SU-DHL-6 (cell line): ENCODE results near the gene ACTL10.

Experiments used
- H2AFZ ChIP-seq: fragments of 200-600 bp; sonication (generic); 2 replicates; pipeline ENCODE4 v1.6.1; 2014; ENCODE audit warnings: low read depth, mild to moderate bottlenecking, moderate library complexity, mixed read lengths, antibody characterized with exemption, low read length; ENCODE audit not compliant: severe bottlenecking
- H3F3A ChIP-seq: fragments of 200-600 bp; shearing (Covaris generic); 2 replicates; pipeline ENCODE4 v1.6.0; 2016; ENCODE audit warnings: antibody characterized with exemption, mild to moderate bottlenecking; ENCODE audit not compliant: insufficient read depth
- H3K27ac ChIP-seq: fragments of 200-600 bp; sonication (generic); 2 replicates; pipeline ENCODE4 v1.5.1; 2016; ENCODE audit warnings: low read depth, mild to moderate bottlenecking, low read length, moderate library complexity, mixed read lengths
- H3K27me3 ChIP-seq: fragments of 200-600 bp; sonication (generic), shearing (Covaris generic); 2 replicates; pipeline ENCODE4 v1.6.0; 2014; ENCODE audit warnings: mild to moderate bottlenecking, low read length
- H3K36me3 ChIP-seq: fragments of 200-600 bp; sonication (generic); 2 replicates; pipeline ENCODE4 v1.6.1; 2014; ENCODE audit warnings: mild to moderate bottlenecking, low read length, mixed read lengths
- H3K4me2 ChIP-seq: fragments of 300-600, 200-600 bp; shearing (Covaris generic), sonication (generic); 2 replicates; pipeline ENCODE4 v1.6.0; 2014; ENCODE audit warnings: low read length, low read depth, mild to moderate bottlenecking; ENCODE audit not compliant: poor library complexity, severe bottlenecking
- H3K4me3 ChIP-seq: fragments of 200-600 bp; sonication (generic); 2 replicates; pipeline ENCODE4 v1.5.1; 2014; ENCODE audit warnings: antibody characterized with exemption, low read length, mild to moderate bottlenecking, mixed read lengths; ENCODE audit not compliant: insufficient read depth, poor library complexity, severe bottlenecking
- H3K79me2 ChIP-seq: fragments of 200-600 bp; sonication (generic); 2 replicates; pipeline ENCODE4 v1.6.1; 2014; ENCODE audit warnings: mild to moderate bottlenecking, low read length, moderate library complexity; ENCODE audit not compliant: insufficient read depth
- H3K9ac ChIP-seq: fragments of 200-600 bp; sonication (generic); 2 replicates; pipeline ENCODE4 v1.7.0; 2014; ENCODE audit warnings: mild to moderate bottlenecking, low read length
- H3K9me2 ChIP-seq: fragments of 200-600 bp; sonication (generic); replicated peaks from 2 replicates; pipeline ENCODE4 v1.6.1; 2014; ENCODE audit warnings: low read length; ENCODE audit not compliant: insufficient read depth
- H3K9me3 ChIP-seq: fragments of 200-600 bp; sonication (generic); 2 replicates; pipeline ENCODE4 v1.6.1; 2014; ENCODE audit warnings: low read length, mixed read lengths; ENCODE audit not compliant: insufficient read depth
- H4K20me1 ChIP-seq: fragments of 200-600 bp; sonication (generic); 2 replicates; pipeline ENCODE4 v1.6.1; 2014; ENCODE audit warnings: low read depth, mild to moderate bottlenecking, antibody characterized with exemption, low read length, moderate library complexity, mixed read lengths
- CTCF ChIP-seq: fragments of 200-600 bp; sonication (generic); IDR thresholded peaks from one replicate; pipeline ENCODE4 v1.5.1; 2017; ENCODE audit warnings: antibody characterized with exemption, mild to moderate bottlenecking, low read length, moderate library complexity; ENCODE audit not compliant: insufficient read depth, poor library complexity, severe bottlenecking
- EZH2phosphoT487 ChIP-seq: fragments of 200-600 bp; sonication (generic), shearing (Covaris generic); conservative IDR thresholded peaks from 2 replicates; pipeline ENCODE4 v1.6.1; 2018; ENCODE audit warnings: mild to moderate bottlenecking, antibody characterized with exemption, low read length, moderate library complexity, mixed read lengths

Gene ACTL10

DNA sequence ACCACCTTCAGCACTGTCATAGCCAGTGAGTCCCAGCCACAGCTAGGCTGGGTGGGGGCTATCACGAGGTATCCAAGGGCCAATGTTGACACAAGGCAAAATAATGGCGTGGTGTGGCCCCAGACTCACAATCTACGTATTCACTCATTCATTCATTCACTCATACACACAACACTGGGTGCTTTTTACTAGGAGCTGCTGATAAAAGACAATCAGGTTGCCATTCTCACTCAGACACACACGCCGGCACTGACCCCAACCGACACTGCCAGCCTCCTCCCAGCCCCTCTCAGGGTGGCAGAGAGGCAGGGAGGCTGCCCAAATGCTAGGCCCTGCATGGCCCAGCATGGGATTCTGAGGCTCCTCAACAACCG, 6.1 kb upstream of the ACTL10 start:
- Histone ChIP-seq H3F3A (peaks cover 4% of the 10 kb centered on the region; the same call in 1 of the 2 replicates), H3K27ac (no peak overlapping the region), H4K20me1 (no peaks in the 10 kb centered on the region), H3K9me2 (no peaks in the 10 kb centered on the region), H3K4me3 (no peak overlapping the region), H3K9me3 (no peaks in the 10 kb centered on the region), H3K79me2 (peaks cover 8% of the 10 kb centered on the region; the same call in 1 of the 2 replicates), H3K36me3 (no peaks in the 10 kb centered on the region), H3K4me2 (no peak overlapping the region), H2AFZ (no peak overlapping the region), H3K27me3 (no peaks in the 10 kb centered on the region), H3K9ac (no peak overlapping the region)
- no peak for TF ChIP-seq CTCF
- TF ChIP-seq EZH2phosphoT487 = no peak

- H3K9me3 ChIP-seq = no peaks in the 10 kb centered on the region
- H3K9me2 ChIP-seq = no peaks in the 10 kb centered on the region
- H4K20me1 ChIP-seq = no peaks in the 10 kb centered on the region
- peak within 1 kb of the TSS; percentile 77 for H3K4me3 ChIP-seq
- no peaks in the 10 kb centered on the region for H3K27me3 ChIP-seq
- peaks cover 8% of the 10 kb centered on the region; the same call in 1 of the 2 replicates for H3K79me2 ChIP-seq
- peak within 1 kb of the TSS; percentile 86 for H3K9ac ChIP-seq
- H3K27ac ChIP-seq = peak within 1 kb of the TSS; percentile 75
- TF ChIP-seq CTCF = no peak
- TF ChIP-seq EZH2phosphoT487 = no peak
- H3K36me3 ChIP-seq = no peaks in the 10 kb centered on the region
- H2AFZ ChIP-seq = peak within 1 kb of the TSS; percentile 81
- peaks cover 16% of the 10 kb centered on the region for H3F3A ChIP-seq
- peak within 1 kb of the TSS; percentile 90 for H3K4me2 ChIP-seq
These were observed 4.6 kb upstream of the ACTL10 start, which contains the start of gene C20orf144 for GRCh38 chr20:33662172-33662571. C20orf144 (plus strand) TSS chr20:33662327; CDS start chr20:33662346, 19 bp downstream.

GRCh38 chr20:33663161-33664084, 3.3 kb upstream of the ACTL10 start:
- Histone ChIP-seq H3K9me2 (no peaks in the 10 kb centered on the region), H3K27me3 (no peaks in the 10 kb centered on the region), H4K20me1 (no peaks in the 10 kb centered on the region), H3F3A (peaks cover 21% of the 10 kb centered on the region), H3K79me2 (peaks cover 13% of the 10 kb centered on the region; the same call in 1 of the 2 replicates), H3K9me3 (no peaks in the 10 kb centered on the region), H3K36me3 (no peaks in the 10 kb centered on the region), H3K4me3 (peak overlapping the region; percentile 77), H3K27ac (peak overlapping the region; percentile 75), H2AFZ (peak overlapping the region; percentile 81), H3K9ac (peak overlapping the region; percentile 86), H3K4me2 (peak overlapping the region; percentile 90)
- no peak for TF ChIP-seq CTCF
